SJCRH30 (cell line): Measurements from ENCODE around the gene MYO7B. TPM values are rescaled to one million over a fixed set of nuclear protein-coding genes. Genes with fewer than 3 reads are reported as not detected.
A peak's percentile ranks its signal among the peaks of the same experiment; 100 is the strongest.

Experiments
- DNase-seq, 2 experiments: peaks; one replicate each; pipeline ENCODE4 v3.0.0-alpha.2; 2015 to 2020
- H3K27ac ChIP-seq: fragments of 250-450 bp; sonication (Bioruptor Pico); 2 replicates; pipeline ENCODE4 v1.5.1; 2020; ENCODE audit warnings: mild to moderate bottlenecking, moderate library complexity
- H3K27me3 ChIP-seq: fragments of 250-450 bp; sonication (Bioruptor Pico); 2 replicates; pipeline ENCODE4 v1.5.1; 2020; ENCODE audit warnings: mild to moderate bottlenecking, moderate library complexity
- H3K36me3 ChIP-seq: fragments of 250-450 bp; sonication (Bioruptor Pico); 2 replicates; pipeline ENCODE4 v1.5.1; 2020; ENCODE audit warnings: mild to moderate bottlenecking, moderate library complexity
- H3K4me1 ChIP-seq: fragments of 250-450 bp; sonication (Bioruptor Pico); 2 replicates; pipeline ENCODE4 v1.5.1; 2020; ENCODE audit warnings: mild to moderate bottlenecking, moderate library complexity
- H3K4me3 ChIP-seq: fragments of 250-450 bp; sonication (Bioruptor Pico); 2 replicates; pipeline ENCODE4 v1.5.1; 2020; ENCODE audit warnings: mild to moderate bottlenecking, moderate library complexity
- H3K9me3 ChIP-seq: fragments of 250-450 bp; sonication (Bioruptor Pico); replicated peaks from 2 replicates; pipeline ENCODE4 v1.5.1; 2020; ENCODE audit warnings: mild to moderate bottlenecking, moderate library complexity
- total RNA-seq: library from RNA; depleted of rRNA; stranded (reverse); fragments of >200 nt; shearing (Covaris generic); gene quantifications from 2 replicates; pipeline ENCODE4 v1.2.3, GENCODE V29; 2014

MYO7B gene
- total RNA-seq, 1 experiment from 2014 or later = 3.7 TPM

GRCh38 chr2:127636248-127637235, 101.1 kb downstream of the MYO7B start:
- Histone ChIP-seq H3K4me3 (no peak overlapping the region), H3K4me1 (peaks cover 25% of the 10 kb centered on the region), H3K27ac (no peak overlapping the region; the same call in 1 of the 2 replicates), H3K27me3 (no peaks in the 10 kb centered on the region), H3K36me3 (no peaks in the 10 kb centered on the region), H3K9me3 (no peaks in the 10 kb centered on the region)
- DNase-seq = no peak

- no peak for DNase-seq
- H3K36me3 ChIP-seq = no peaks in the 10 kb centered on the region
- H3K27ac ChIP-seq = peak overlapping the region; percentile 58
- H3K27me3 ChIP-seq = no peaks in the 10 kb centered on the region
- peaks cover 25% of the 10 kb centered on the region for H3K4me1 ChIP-seq
- no peaks in the 10 kb centered on the region for H3K9me3 ChIP-seq
- no peak overlapping the region for H3K4me3 ChIP-seq
Observed at GRCh38 chr2:127637236-127637630, 101.8 kb downstream of the MYO7B start.

- Histone ChIP-seq H3K27me3 (no peaks in the 10 kb centered on the region), H3K4me3 (no peak overlapping the region), H3K27ac (peak overlapping the region; percentile 58), H3K9me3 (no peaks in the 10 kb centered on the region), H3K4me1 (peaks cover 25% of the 10 kb centered on the region), H3K36me3 (no peaks in the 10 kb centered on the region)
- peak; percentile 74 to 75 for DNase-seq
Observed at GRCh38 chr2:127637725-127638252, 102.3 kb downstream of the MYO7B start.

GRCh38 chr2:127638361-127639110, 103.1 kb downstream of the MYO7B start:
- H3K4me1 ChIP-seq = peaks cover 25% of the 10 kb centered on the region

GRCh38 chr2:127639111-127639474, 103.6 kb downstream of the MYO7B start:
- no peaks in the 10 kb centered on the region for H3K9me3 ChIP-seq
- no peak overlapping the region for H3K4me3 ChIP-seq
- H3K27ac ChIP-seq = no peak overlapping the region
- no peak for DNase-seq
- H3K27me3 ChIP-seq = no peaks in the 10 kb centered on the region
- H3K4me1 ChIP-seq = peaks cover 21% of the 10 kb centered on the region
- H3K36me3 ChIP-seq = no peaks in the 10 kb centered on the region

More at GRCh38 chr2:127638361-127639110, 103.1 kb downstream of the MYO7B start:
- peak overlapping the region; percentile 58; the same call in 1 of the 2 replicates for H3K27ac ChIP-seq
- H3K27me3 ChIP-seq = no peaks in the 10 kb centered on the region
- DNase-seq = no peak
- H3K36me3 ChIP-seq = no peaks in the 10 kb centered on the region
- no peaks in the 10 kb centered on the region for H3K9me3 ChIP-seq
- H3K4me3 ChIP-seq = no peak overlapping the region

- Histone ChIP-seq H3K4me1 (peaks cover 20% of the 10 kb centered on the region), H3K27ac (peak overlapping the region; percentile 25)
- peak; percentile 82 for DNase-seq
Observed at GRCh38 chr2:127640082-127641072, 104.9 kb downstream of the MYO7B start.

GRCh38 chr2:127641133-127641532, 105.7 kb downstream of the MYO7B start:
- H3K4me1 ChIP-seq = peaks cover 20% of the 10 kb centered on the region
- no peak for DNase-seq
- no peak overlapping the region for H3K4me3 ChIP-seq
- H3K27ac ChIP-seq = no peak overlapping the region
- no peaks in the 10 kb centered on the region for H3K9me3 ChIP-seq
- no peaks in the 10 kb centered on the region for H3K27me3 ChIP-seq
- no peaks in the 10 kb centered on the region for H3K36me3 ChIP-seq

More at GRCh38 chr2:127640082-127641072, 104.9 kb downstream of the MYO7B start:
- H3K4me3 ChIP-seq = peak overlapping the region; percentile 28
- no peaks in the 10 kb centered on the region for H3K27me3 ChIP-seq
- no peaks in the 10 kb centered on the region for H3K36me3 ChIP-seq
- no peaks in the 10 kb centered on the region for H3K9me3 ChIP-seq

GRCh38 chr2:127641846-127642507, 106.5 kb downstream of the MYO7B start:
- Histone ChIP-seq H3K36me3 (no peaks in the 10 kb centered on the region), H3K9me3 (no peaks in the 10 kb centered on the region), H3K4me1 (peaks cover 18% of the 10 kb centered on the region), H3K4me3 (no peak overlapping the region), H3K27me3 (no peaks in the 10 kb centered on the region), H3K27ac (no peak overlapping the region)
- DNase-seq = no peak

GRCh38 chr2:127642706-127643438, 107.4 kb downstream of the MYO7B start:
- H3K27me3 ChIP-seq = no peaks in the 10 kb centered on the region
- no peak overlapping the region for H3K27ac ChIP-seq
- H3K4me1 ChIP-seq = peaks cover 9% of the 10 kb centered on the region

GRCh38 chr2:127643439-127644065, 108.1 kb downstream of the MYO7B start:
- no peaks in the 10 kb centered on the region for H3K27me3 ChIP-seq
- H3K4me1 ChIP-seq = peaks cover 6% of the 10 kb centered on the region; the same call in 1 of the 2 replicates
- H3K27ac ChIP-seq = no peak overlapping the region
- no peak for DNase-seq
- H3K36me3 ChIP-seq = no peaks in the 10 kb centered on the region
- no peak overlapping the region for H3K4me3 ChIP-seq
- no peaks in the 10 kb centered on the region for H3K9me3 ChIP-seq

More at GRCh38 chr2:127642706-127643438, 107.4 kb downstream of the MYO7B start:
- DNase-seq = no peak
- no peak overlapping the region for H3K4me3 ChIP-seq
- no peaks in the 10 kb centered on the region for H3K36me3 ChIP-seq
- H3K9me3 ChIP-seq = no peaks in the 10 kb centered on the region

- Histone ChIP-seq H3K4me1 (peaks cover 6% of the 10 kb centered on the region; the same call in 1 of the 2 replicates), H3K36me3 (no peaks in the 10 kb centered on the region), H3K27me3 (no peaks in the 10 kb centered on the region), H3K9me3 (no peaks in the 10 kb centered on the region), H3K27ac (no peak overlapping the region), H3K4me3 (no peak overlapping the region)
- no peak for DNase-seq
Observed at GRCh38 chr2:127644066-127645025, 108.9 kb downstream of the MYO7B start.

- H3K27me3 ChIP-seq = no peaks in the 10 kb centered on the region
- H3K4me3 ChIP-seq = peak overlapping the region; percentile 42; the same call in 1 of the 2 replicates
- DNase-seq = no peak
- H3K36me3 ChIP-seq = no peaks in the 10 kb centered on the region
- no peaks in the 10 kb centered on the region for H3K9me3 ChIP-seq
- 0 out of 2 replicates have a peak, but pooled peaks cover 2% of the 10 kb centered on the region for H3K4me1 ChIP-seq
- no peak overlapping the region for H3K27ac ChIP-seq
Observed at GRCh38 chr2:127645026-127645394, 109.5 kb downstream of the MYO7B start.
